HG03354 (cell line): ENCODE data around the gene RELCH.

ENCODE experiments used
- ATAC-seq: cut with Tn5 transposase; IDR thresholded peaks from one replicate; pipeline ENCODE4 v1.9.1; 2021; ENCODE audit warnings: mild to moderate bottlenecking; ENCODE audit not compliant: unreplicated experiment, poor library complexity, severe bottlenecking

RELCH gene

DNA sequence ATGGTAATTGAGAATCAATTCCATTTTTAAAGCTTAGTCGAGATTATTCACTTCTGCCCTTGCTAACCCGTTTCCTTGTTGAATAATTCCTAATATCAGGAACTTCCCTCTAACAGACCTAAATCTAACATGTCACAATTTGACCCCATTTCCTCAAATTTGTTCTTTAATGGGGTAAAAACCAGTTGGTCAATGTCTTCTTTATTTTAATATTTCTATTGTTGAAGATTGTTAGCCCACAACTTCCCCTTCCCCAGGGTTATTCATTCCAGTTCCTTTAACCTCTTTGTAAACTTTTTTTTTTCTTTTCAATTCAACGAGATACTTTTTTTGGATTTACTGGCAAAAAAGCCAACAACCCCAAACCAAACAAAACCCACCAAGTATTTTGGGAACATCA is 145.4 kb downstream of the RELCH start:
- no peak for ATAC-seq

DNA sequence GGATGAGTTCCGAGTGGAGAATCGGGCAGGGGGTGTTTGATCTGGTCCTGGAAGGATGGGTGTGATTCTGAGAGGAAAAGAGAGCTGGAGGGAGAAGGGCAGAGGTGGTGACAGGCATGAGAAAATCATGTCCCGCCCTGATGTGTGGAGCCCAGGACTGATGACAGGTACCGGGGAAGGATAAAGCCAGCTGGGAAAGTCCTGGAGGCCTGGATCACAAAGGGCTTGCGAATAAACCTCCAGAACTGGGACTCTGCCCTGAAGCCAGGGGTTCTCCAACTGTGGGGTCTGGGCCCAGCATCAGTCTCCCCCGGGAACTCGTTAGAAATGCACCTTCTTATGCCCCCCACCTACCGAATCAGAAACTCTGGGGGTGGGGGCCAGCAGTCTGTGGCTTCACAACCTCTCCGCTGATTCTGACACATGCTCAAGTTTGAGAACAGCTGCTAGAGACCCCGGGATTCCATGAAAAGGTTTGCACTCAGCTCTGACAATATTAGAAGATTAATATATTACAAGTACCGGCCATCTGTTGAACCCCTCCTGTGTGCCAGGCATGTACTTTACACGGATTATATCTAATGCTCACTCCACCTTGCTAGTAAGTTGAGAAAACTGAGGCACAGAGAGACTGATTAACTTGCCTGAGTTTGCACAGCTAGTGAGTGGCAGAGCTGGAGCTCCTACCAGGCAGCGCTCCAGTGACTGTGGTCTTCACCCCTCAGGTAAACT is 146.1 kb downstream of the RELCH start:
- ATAC-seq, result no peak

DNA sequence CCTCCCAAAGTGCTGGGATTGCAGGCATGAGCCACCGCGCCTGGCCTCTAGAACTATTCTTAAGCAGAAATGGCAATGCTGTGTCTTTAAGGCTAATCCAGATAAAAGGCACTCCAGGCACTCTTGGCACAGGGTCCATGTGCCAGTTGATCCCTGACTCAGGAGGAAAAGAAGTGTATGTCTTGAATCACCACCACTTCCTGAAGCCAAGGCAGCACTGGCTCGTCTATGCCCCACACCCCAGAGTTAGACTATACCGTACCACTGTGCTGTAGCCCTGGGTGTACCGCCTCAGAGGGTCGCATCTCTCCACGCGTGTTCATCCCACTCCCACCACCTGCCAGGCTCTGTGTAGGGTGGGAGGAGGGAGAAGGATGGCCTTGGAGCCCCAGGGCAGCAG is 147.1 kb downstream of the RELCH start:
- ATAC-seq, result no peak

DNA sequence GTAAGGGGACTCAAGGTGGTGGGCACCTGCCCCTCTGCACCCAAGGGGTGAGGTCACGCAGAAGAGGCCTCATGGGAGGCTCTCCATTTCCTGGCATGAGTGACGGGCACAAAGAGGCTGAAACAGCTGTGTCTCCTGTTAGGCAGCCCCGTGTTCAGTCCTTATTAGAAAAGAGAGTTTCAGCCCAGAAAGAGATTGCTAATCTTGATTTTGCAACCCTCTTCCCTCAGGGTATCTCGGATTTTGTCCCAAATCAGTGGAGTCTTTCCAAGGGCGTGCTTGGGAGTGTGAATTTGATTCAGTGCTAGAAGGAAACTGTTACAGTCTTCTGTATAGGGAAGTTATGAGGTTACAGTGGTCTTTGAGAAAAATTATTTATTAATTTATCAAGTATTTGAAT is 148.4 kb downstream of the RELCH start:
- peak; percentile 37 for ATAC-seq

DNA sequence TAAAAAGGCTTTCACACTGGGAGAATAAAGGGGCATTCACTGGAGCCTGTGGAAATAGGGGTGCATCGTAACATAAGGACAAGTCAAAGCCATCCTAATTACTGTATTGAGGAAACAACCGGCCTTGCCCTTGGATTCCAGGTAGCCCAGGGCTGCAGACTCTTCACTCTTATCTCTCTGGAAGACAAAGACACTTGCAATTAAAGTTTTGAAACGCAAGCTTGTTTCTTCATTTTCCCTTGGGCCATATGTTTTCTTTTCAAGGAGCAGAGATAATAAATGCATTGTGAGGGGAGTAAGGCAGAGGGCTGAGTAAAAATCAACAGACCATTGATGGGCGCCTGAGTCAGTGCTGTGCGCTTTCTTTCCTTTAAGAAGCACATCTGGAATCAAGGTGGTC is 149.6 kb downstream of the RELCH start:
- no peak for ATAC-seq

DNA sequence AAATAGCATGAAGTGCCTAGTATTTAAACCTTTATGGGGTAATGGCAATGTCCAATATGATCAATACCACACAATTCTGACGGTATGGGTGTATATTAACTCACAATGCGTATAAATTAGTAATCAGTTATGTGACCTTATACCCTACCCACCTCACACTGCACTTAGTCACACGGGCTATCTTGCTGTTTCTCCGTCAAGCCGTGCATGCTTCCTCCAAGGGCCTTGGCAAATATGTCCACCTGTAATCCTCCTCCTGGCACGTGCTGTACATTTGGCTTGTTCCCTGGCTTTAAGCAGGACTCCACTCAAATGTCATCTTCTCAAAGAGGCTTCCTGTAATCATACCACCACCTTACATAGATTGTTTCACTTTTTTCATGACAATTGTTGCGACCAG is 150.3 kb downstream of the RELCH start:
- no peak for ATAC-seq

DNA sequence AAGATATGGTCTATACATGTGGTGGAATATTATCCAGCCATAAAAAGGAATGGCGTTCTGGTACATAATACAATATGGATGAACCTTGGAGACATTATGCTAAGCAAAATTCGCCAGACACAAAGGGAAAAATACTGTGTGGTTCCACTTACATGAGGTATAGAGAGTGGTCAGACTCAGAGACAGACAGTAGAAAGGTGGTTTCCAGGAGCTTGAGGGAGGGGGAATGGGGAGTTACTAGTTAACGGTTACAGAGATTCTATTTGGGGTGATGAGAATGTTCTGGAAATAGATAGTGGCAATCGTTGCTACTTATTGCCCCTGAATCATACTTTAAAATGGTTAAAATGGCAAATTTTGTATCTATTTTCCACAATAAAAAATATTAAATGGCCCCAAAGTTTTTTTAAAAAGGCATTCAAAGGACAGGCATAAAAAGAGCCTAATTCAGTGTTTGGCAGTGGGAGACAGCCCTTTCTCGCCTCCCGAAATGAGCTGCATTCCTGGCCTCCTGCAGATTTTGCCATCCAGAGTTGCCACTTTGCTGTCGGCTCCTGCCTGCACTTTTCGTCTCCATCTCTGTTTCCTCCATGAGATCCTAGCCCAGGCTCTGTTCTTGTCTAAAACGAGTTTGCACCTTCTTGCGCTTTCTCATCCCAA is 151.5 kb downstream of the RELCH start:
- ATAC-seq, result peak; percentile 50

DNA sequence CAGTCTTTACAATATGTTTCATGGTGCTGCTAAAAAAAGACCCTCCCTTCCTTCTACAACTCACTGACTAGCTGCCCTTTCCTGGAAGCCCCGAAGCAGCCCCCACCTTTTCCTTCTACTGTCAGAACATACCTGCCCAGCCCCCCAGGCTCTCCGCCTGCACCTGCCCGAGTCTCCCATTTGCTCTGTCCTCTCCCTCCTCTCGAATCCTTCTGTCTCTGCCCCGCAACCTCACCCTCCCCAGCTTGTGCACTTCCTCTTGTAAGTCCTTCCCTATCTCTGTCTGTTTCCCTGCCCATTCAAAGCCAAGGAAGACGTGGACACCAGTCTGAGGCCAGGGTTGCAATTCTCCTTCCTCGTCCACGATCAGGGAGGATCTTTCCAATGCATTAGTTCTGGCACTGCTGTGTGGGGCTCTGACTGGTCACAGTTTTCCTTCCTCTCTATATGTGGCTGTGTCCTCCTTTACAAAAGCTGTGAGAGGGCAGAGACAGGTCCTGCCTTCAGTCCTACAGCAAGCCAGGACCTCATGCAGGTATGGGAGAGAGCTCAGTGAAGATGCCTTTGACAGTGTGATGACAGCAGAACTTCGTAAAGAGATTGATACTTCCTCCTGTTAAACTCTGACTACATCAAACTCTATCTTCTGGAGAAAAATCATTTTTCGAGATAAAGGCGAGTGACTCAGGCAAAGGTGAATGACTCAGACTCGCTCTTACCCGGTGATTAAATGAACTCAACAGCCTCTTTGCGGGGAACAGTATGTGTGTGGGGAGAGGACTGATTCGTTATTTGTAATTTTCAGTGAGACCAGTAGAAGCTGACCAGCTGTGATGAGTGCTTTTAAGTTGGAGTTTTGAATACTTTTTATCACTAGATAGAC is 152.3 kb downstream of the RELCH start:
- ATAC-seq, result no peak

DNA sequence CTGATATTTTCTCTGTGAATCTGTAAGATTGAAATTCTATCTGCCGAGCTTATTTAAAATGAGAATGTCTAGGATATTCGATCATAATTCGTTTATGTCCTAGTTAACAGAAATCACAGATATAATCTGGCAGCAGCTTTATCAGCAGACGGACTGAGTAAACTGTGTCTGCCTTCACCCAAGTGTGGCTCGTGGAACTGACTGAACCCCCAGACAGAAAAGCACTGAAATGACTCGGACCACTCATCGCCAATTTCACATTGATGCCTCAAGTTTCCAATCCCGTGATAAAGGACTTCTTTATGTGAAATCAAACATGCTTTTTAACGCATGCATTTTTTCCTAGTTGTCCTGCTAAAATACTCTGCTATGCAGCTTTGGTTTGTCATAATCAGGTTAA is 153.9 kb downstream of the RELCH start:
- ATAC-seq, result no peak

DNA sequence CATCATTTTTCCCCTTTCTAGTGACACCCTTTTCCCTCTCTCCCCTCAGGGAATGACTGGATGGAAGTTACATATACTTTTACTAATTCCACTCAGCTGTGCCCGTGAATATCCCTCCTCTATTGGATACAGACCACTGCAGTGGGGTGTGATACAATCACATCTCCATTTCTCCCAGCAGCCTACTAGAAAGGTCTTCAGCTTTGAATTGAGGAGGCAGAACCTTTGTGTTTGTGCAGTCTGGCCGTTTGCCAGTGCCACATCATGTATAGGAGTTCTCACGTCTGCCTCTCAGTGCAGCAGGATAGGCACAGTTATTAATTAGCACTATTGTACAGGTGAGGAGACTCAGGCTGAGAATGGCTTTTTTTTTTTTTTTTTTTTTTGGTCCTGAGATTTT is 154.4 kb downstream of the RELCH start:
- no peak for ATAC-seq

DNA sequence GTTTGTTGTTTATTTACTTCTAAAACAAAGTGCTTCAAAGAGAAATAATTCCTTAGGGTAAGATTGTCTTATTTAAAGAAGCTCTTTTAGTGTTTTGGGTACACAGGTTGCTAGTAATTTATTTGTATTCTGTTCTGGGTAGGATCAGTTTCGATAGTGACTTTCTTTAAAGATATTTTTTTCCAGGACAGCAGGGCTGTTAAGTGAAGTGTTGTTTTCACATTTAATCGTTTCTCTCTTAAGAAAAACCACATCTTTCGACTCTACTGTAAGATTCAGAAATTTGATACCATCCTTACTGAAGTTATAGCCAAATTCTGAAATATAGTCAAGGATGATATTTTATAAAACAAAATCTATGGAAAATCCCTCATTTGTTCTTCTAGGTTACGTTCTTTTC is 155.8 kb downstream of the RELCH start:
- no peak for ATAC-seq

DNA sequence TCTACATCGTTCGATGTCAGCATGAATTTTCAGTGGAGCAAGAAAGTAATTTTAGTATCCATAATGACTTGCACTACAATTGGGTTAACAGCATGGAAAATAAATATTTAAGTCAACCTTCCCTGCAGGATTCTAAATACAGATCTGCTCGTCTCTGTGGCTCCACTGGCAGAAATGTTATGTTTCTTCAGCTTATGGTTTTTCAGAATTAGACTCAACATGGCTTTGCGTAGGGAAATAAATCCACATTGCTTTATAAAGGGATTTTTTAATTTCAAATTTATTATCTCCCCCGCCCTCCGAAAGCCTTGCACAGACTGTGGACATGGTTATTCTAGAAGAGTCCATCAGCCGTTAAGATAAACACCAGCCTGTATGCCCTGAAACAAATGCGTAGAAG is 156.3 kb downstream of the RELCH start:
- no peak for ATAC-seq

DNA sequence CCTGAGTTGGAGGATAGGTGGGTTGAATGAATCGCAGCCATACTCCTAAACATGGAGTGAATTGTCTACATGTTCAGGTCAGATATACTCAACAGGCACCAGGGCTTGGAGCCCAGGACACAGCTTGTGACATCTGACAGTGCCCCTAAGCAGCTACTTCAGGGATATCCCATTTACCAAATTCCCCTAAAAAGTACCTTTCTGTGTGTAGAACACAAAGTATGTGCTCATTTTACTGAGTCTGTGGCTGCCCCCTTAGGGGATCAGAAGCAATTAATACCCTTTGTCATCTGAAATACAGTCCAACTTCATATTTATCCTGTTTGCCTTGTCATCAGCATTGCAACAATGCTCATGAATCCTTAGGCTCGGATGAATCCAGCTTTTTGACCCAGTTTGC is 158.9 kb downstream of the RELCH start:
- no peak for ATAC-seq

DNA sequence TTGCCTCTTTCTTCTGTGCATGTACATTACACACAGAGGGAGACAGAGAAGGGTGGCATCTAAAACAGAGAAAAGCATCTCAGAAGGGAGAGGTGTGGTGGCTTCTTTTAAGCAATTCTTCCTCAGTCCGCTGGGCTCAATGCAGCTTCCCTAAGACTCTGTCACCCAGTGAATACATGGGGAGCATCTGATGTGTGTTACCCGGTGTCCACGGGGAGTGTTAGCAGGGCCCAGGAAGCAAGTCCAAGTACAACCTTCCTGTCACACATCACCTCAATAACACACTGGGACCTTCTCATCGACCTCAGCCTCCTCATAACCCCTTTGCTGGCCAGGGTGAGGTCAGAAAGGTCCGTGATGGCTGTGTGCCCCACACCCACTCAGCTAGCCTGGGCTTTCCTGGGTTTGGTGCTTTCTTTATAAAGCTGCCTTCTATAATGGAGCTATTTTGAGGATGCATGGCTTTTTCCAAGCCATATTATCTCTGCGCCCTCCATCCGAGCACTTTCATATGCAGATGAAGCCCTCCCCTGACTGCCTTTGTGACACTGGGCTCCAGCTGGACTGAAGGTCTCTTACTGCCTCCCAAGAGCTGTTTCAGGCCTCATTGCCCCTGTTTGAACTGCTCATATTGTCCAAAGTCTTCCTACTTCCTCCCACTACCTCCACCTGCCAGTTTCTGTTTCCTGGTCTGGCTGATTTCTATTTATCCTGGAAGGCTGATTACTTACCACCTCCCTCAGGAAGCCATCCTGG is 159.5 kb downstream of the RELCH start:
- no peak for ATAC-seq

DNA sequence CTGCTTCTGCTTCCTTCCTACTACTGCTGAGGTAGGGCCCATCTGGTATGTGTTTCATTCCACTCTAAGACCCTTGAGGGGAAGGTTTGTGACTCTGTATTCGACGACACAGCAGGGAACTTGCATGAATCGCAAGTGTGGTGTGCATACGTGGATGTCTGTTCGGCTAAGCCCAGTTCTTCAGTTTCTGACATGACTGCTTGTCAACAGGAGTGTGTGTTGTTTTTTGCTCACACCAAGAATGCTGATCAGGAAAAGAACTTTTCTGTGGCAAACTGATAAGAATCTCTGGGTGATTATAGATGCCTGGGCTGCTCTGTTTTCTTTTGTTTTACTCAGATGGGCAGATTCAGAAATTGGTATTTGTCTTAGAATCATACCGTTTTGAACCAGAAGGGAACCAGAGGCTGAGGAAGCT is 160.0 kb downstream of the RELCH start:
- no peak for ATAC-seq

DNA sequence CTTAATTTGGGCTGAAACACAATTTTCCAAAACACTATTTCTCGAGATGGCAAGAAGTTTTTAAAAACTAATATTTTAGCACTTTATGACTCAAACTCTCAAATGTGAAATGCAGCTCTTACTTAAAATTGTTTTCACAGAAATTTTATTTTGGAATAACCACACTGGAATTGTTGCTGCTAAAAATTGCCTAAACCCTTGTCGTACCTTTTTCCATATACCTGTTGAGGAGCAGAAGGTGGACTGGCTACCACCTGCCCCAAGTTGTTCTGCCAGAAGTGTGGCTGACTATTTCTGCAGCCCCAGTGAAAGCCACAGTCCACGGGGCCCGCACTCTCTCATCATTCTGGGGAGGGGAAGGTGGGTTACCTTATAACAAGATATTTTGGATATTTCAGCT is 161.4 kb downstream of the RELCH start:
- ATAC-seq, result no peak

DNA sequence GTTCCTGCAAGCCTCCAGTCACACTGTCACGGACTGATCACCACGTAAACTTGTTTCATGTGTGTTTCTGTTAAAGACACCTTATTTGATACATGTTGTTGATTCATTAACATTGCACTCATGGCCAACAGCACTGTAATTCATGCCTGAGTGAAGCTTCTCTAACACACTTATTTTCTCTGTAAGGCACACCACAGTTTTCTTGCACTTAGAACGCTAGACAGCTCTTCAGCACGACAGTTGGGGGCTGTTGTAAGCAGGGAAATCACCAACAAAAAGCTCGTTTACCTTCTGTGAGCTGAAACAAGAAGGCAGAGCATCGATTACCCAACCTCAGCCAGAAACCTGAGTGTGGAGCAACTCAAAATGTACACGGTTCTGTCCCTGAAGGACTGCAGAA is 166.1 kb downstream of the RELCH start:
- ATAC-seq, result no peak

DNA sequence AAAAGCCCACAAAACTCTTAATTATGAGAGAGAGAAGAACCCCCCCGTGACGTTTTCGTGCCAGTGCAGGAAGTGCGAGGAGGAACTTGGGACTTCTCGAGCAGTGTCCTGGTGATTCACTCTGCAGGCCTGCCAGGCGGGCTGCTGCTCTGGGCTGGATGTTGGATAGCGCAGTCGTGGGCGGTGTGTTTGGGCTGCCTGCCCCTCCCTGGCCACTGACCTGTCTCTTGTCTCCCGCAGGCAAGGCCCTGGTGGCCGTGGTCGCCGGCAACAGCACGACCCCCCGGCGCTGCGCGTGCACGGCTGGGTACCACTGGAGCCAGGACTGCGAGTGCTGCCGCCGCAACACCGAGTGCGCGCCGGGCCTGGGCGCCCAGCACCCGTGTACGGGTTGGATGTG is 167.1 kb downstream of the RELCH start:
- ATAC-seq, result no peak

DNA sequence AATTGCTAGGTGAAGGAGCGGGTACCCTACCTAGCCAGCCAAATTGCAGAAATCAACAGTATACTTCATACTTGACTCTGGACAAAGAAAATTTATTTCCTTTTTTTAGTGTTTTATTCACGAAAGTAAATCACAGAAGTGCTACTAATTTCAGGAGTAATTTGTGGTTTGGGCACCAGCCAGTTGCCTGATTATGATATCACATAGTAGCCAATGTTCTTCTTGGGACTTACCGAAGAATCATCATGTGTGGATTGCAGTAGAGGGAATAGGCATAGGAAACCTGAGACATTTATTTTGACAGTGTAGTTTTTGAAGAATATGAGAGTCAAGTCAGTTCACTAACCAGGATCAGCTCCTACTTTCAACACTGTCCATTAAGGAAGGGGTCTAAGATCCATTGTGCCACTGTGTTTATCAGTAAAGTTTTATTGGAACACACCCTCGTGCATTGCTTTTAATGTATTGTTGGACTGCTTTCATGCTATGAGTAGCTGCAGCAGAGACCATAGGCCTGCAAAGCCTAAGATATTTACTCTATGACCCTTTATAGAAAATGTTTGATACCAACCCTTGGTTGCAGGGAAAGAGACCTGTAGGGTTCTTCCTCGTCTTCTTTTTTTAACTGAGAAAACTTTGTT is 170.1 kb downstream of the RELCH start:
- ATAC-seq, result no peak
